NCI-H1417 treated with DMSO at 0.1 percent for 48 hours (cell line): ENCODE data around the gene DGKE.
A peak's percentile ranks its signal among the peaks of the same experiment; 100 is the strongest.

Experiments used
- DNase-seq: peaks from one replicate; lab custom pipeline; 2025; lab: John Stamatoyannopoulos, UW

DGKE gene

GRCh38 chr17:56890906-56891674, 57.1 kb downstream of the DGKE start:
- DNase-seq: no peak

GRCh38 chr17:56891751-56892150, 57.8 kb downstream of the DGKE start:
- no peak for DNase-seq

- DNase-seq: no peak
Observed at GRCh38 chr17:56892333-56892732, 58.4 kb downstream of the DGKE start.

GRCh38 chr17:56893503-56893902, 59.6 kb downstream of the DGKE start:
- DNase-seq: no peak

- DNase-seq: no peak
Observed at GRCh38 chr17:56894859-56895455, 61.0 kb downstream of the DGKE start.

- no peak for DNase-seq
Observed at GRCh38 chr17:56896217-56896967, 62.4 kb downstream of the DGKE start.

- DNase-seq: no peak
Observed at GRCh38 chr17:56896968-56897359, 63.0 kb downstream of the DGKE start.

GRCh38 chr17:56897646-56898424, 63.9 kb downstream of the DGKE start:
- DNase-seq: no peak

GRCh38 chr17:56898874-56899273, 64.9 kb downstream of the DGKE start:
- no peak for DNase-seq

GRCh38 chr17:56899403-56899802, 65.5 kb downstream of the DGKE start:
- no peak for DNase-seq

- DNase-seq: no peak
Observed at GRCh38 chr17:56902348-56902747, 68.4 kb downstream of the DGKE start.

GRCh38 chr17:56903560-56903959, 69.6 kb downstream of the DGKE start:
- no peak for DNase-seq

- no peak for DNase-seq
Observed at GRCh38 chr17:56908001-56908542, 74.1 kb downstream of the DGKE start.

GRCh38 chr17:56909742-56910508, 76.0 kb downstream of the DGKE start:
- no peak for DNase-seq

GRCh38 chr17:56910509-56911235, 76.7 kb downstream of the DGKE start:
- DNase-seq: no peak

GRCh38 chr17:56912105-56912999, 78.4 kb downstream of the DGKE start:
- no peak for DNase-seq

- DNase-seq: no peak
Observed at GRCh38 chr17:56913000-56913311, 79.0 kb downstream of the DGKE start.

GRCh38 chr17:56913353-56913866, 79.5 kb downstream of the DGKE start:
- no peak for DNase-seq

GRCh38 chr17:56913867-56914580, 80.1 kb downstream of the DGKE start, which contains the start of gene TRIM25:
Gene TRIM25 (minus strand): TSS chr17:56914049. CDS start chr17:56913988, 61 bp downstream.
- DNase-seq: peak; percentile 15
